ENCODE results near the gene EPC2. TPM values are rescaled to one million over a fixed set of nuclear protein-coding genes. Genes with fewer than 3 reads are reported as not detected.

The EPC2 gene
- polyA plus RNA-seq, 3 donors = 1.4 to 19.2 (median 2.0) TPM

DNA sequence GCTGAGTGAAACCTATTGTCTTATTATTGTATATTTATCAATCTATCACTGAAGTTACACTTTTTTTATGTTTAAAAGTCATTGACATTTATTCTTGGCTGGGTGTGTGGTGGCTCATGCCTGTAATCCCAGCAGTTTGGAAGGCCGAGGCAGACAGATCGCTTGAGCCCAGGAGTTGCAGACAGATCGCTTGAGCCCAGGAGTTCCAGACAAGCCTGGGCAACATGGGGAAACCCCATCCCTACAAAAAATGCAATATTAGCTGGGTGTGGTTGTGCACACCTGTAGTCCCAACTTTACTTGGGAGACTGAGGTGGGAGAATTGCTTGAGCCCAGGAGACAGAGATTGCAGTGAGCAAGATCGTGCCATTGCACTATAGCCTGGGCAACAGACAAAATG is 97.8 kb downstream of the EPC2 start:
- WGBS (ENCODE audit: insufficient coverage) = no CpG with 5 or more reads among the region's 4 CpGs
- no peak overlapping the region for H3K4me3 Mint-ChIP-seq

DNA sequence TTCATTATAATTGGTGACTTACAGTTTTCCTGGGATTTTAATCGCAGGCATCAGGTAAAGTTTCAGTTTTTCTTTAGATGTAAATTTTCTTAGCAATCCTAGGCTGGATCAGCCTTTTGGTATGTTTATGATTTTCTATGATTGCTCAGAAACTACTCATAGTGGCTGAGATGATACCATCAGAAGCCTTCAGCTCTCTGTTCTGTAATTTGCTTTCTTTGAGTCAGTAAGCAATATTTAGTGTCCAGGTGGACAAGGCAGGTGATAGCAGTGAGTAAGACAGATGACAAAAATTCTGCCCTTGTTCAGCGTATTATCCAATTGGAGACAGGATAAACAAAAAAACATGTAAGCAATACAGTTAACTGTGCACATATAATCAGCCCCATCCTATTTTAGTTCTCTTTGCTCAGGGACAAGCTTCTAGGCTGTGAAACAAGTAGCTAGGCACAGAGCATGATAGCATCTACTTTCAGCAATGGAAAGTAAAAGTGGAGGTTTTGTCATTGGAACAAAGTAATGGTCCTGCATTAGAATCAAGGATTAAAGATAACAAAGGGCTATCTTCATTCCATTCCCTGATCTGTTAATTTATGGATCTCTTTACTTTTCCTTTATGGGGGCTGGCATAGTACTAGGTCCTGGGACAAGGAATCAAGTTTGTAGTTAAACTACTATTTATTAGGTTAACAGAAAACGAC is 100.8 kb downstream of the EPC2 start:
- WGBS (ENCODE audit: insufficient coverage) = no CpG with 5 or more reads among the region's 3 CpGs
- H3K27me3 ChIP-seq (ENCODE audit: control insufficient read depth in 2 of 2, insufficient read depth in 2 of 2, low read length in 2 of 2) = no peaks in the 10 kb centered on the region
- H3K4me3 Mint-ChIP-seq = no peak overlapping the region
- no peak for DNase-seq
- no peaks in the 10 kb centered on the region for H3K4me1 ChIP-seq (ENCODE audit: control insufficient read depth in 1 of 2, insufficient read depth in 2 of 2, low read length in 2 of 2)
- no peak overlapping the region for H2AFZ ChIP-seq (ENCODE audit: insufficient read depth, low read depth, low read length, poor library complexity, severe bottlenecking)
- H3K36me3 ChIP-seq (replicated peaks in 1 of 2; ENCODE audit: control insufficient read depth in 1 of 2, insufficient read depth in 2 of 2, low read length in 2 of 2) = peaks cover 0 to 19% of the 10 kb centered on the region in 2 donors
- no peaks in the 10 kb centered on the region for H3K9me3 ChIP-seq (replicated peaks in 1 of 2; ENCODE audit: control insufficient read depth in 1 of 2, insufficient read depth in 1 of 2, low read length in 2 of 2)
- no peak overlapping the region for H3K27ac Mint-ChIP-seq
- H4K20me1 ChIP-seq (ENCODE audit: insufficient read depth, low read length) = peaks cover 84% of the 10 kb centered on the region
- TF ChIP-seq, protein P1, sequence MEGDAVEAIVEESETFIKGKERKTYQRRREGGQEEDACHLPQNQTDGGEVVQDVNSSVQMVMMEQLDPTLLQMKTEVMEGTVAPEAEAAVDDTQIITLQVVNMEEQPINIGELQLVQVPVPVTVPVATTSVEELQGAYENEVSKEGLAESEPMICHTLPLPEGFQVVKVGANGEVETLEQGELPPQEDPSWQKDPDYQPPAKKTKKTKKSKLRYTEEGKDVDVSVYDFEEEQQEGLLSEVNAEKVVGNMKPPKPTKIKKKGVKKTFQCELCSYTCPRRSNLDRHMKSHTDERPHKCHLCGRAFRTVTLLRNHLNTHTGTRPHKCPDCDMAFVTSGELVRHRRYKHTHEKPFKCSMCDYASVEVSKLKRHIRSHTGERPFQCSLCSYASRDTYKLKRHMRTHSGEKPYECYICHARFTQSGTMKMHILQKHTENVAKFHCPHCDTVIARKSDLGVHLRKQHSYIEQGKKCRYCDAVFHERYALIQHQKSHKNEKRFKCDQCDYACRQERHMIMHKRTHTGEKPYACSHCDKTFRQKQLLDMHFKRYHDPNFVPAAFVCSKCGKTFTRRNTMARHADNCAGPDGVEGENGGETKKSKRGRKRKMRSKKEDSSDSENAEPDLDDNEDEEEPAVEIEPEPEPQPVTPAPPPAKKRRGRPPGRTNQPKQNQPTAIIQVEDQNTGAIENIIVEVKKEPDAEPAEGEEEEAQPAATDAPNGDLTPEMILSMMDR (IDR thresholded peaks at IDR 0.05) = no peak
- H3K4me2 ChIP-seq (replicated peaks; ENCODE audit: extremely low read depth, low read length, poor library complexity, severe bottlenecking) = no peak overlapping the region
- peaks cover 26 to 31% of the 10 kb centered on the region in 2 donors for H3K36me3 Mint-ChIP-seq
- H3K4me3 ChIP-seq (replicated peaks in 1 of 3; ENCODE audit: low read depth in 2 of 3, low read length in 3 of 3) = no peak overlapping the region
- no peak overlapping the region for H3K27ac ChIP-seq (ENCODE audit: low read depth in 1 of 2, low read length in 2 of 2)
- H3K9me3 Mint-ChIP-seq = no peaks in the 10 kb centered on the region
- no peaks in the 10 kb centered on the region for H3K4me1 Mint-ChIP-seq
- H3K27me3 Mint-ChIP-seq (ENCODE audit: low read depth in 3 of 3) = no peaks in the 10 kb centered on the region
- intact Hi-C loops (cut with micrococcal nuclease) = no loop called here
- H3K9ac ChIP-seq (ENCODE audit: insufficient read depth, low read length, poor library complexity, severe bottlenecking) = no peak overlapping the region
- peaks cover 24% of the 10 kb centered on the region for H3K79me2 ChIP-seq (ENCODE audit: insufficient read depth, low read length)

More for the DNA sequence above, 97.8 kb downstream of the EPC2 start:
- H3K36me3 Mint-ChIP-seq = peaks cover 17 to 20% of the 10 kb centered on the region in 2 donors
- no peak for DNase-seq
- no peaks in the 10 kb centered on the region for H3K27me3 Mint-ChIP-seq (ENCODE audit: low read depth in 3 of 3)
- no peak overlapping the region for H3K4me3 ChIP-seq (replicated peaks in 1 of 3; ENCODE audit: low read depth in 2 of 3, low read length in 3 of 3)
- peaks cover 3% of the 10 kb centered on the region for H3K4me1 Mint-ChIP-seq
- peaks cover 0 to 19% of the 10 kb centered on the region in 2 donors for H3K36me3 ChIP-seq (replicated peaks in 1 of 2; ENCODE audit: control insufficient read depth in 1 of 2, insufficient read depth in 2 of 2, low read length in 2 of 2)
- H3K27me3 ChIP-seq (ENCODE audit: control insufficient read depth in 2 of 2, insufficient read depth in 2 of 2, low read length in 2 of 2) = no peaks in the 10 kb centered on the region
- TF ChIP-seq, protein P1 (IDR thresholded peaks at IDR 0.05) = no peak
- H3K79me2 ChIP-seq (ENCODE audit: insufficient read depth, low read length) = peaks cover 52% of the 10 kb centered on the region
- H4K20me1 ChIP-seq (ENCODE audit: insufficient read depth, low read length) = peaks cover 86% of the 10 kb centered on the region
- no peaks in the 10 kb centered on the region for H3K9me3 ChIP-seq (replicated peaks in 1 of 2; ENCODE audit: control insufficient read depth in 1 of 2, insufficient read depth in 1 of 2, low read length in 2 of 2)
- H3K9me3 Mint-ChIP-seq = no peaks in the 10 kb centered on the region
- no peaks in the 10 kb centered on the region for H3K4me1 ChIP-seq (ENCODE audit: control insufficient read depth in 1 of 2, insufficient read depth in 2 of 2, low read length in 2 of 2)
- intact Hi-C loops (cut with micrococcal nuclease) = no loop called here
- no peak overlapping the region for H3K27ac ChIP-seq (ENCODE audit: low read depth in 1 of 2, low read length in 2 of 2)
- H3K27ac Mint-ChIP-seq = no peak overlapping the region
- no peak overlapping the region for H2AFZ ChIP-seq (ENCODE audit: insufficient read depth, low read depth, low read length, poor library complexity, severe bottlenecking)
- no peak overlapping the region for H3K9ac ChIP-seq (ENCODE audit: insufficient read depth, low read length, poor library complexity, severe bottlenecking)
- H3K4me2 ChIP-seq (replicated peaks; ENCODE audit: extremely low read depth, low read length, poor library complexity, severe bottlenecking) = no peak overlapping the region
